ENCODE results near the gene NAA80.

- TF ChIP-seq CTCF (IDR thresholded peaks at IDR 0.05), result peak; percentile 16; the same call in 1 of the 2 replicates
- no peak for TF ChIP-seq EZH2phosphoT487 (IDR thresholded peaks at IDR 0.05; ENCODE audit: borderline replicate concordance, low read depth)
- TF ChIP-seq, protein P1, sequence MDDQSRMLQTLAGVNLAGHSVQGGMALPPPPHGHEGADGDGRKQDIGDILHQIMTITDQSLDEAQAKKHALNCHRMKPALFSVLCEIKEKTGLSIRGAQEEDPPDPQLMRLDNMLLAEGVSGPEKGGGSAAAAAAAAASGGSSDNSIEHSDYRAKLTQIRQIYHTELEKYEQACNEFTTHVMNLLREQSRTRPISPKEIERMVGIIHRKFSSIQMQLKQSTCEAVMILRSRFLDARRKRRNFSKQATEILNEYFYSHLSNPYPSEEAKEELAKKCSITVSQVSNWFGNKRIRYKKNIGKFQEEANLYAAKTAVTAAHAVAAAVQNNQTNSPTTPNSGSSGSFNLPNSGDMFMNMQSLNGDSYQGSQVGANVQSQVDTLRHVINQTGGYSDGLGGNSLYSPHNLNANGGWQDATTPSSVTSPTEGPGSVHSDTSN (IDR thresholded peaks at IDR 0.05), result no peak
- no peak for TF ChIP-seq FOSL2 (IDR thresholded peaks at IDR 0.05; ENCODE audit: borderline replicate concordance, low read depth)
- no peak for TF ChIP-seq NFIC (IDR thresholded peaks at IDR 0.05; ENCODE audit: borderline replicate concordance)
- no peak for TF ChIP-seq EP300 (IDR thresholded peaks at IDR 0.05; ENCODE audit: borderline replicate concordance in 1 of 2, low read depth in 1 of 2, low read length in 1 of 2)
- TF ChIP-seq GABPA (IDR thresholded peaks at IDR 0.05; ENCODE audit: low read depth), result no peak
- no peak for TF ChIP-seq TAF1 (IDR thresholded peaks at IDR 0.05; ENCODE audit: borderline replicate concordance, low read depth, low read length)
- no peak for TF ChIP-seq USF2 (IDR thresholded peaks at IDR 0.05; ENCODE audit: borderline replicate concordance, low read depth, low read length)
- no peak for TF ChIP-seq RFX5 (IDR thresholded peaks at IDR 0.05; ENCODE audit: low read length)
Measured at GRCh38 chr3:50319894-50320625, 20.9 kb upstream of the NAA80 start.

Data from SK-N-SH (cell line).